Head of caudate nucleus (tissue), 42 donors: ENCODE results near the gene SART3.
A peak's percentile ranks its signal among the peaks of the same experiment; 100 is the strongest.
"Not testable (repeated sequence)": the region's sequence is repeated elsewhere in the genome, so short reads cannot be mapped to it uniquely, and the experiment has no call there.

Source experiments
- DNase-seq, 42 donors: peaks; one replicate each; pipeline versions ENCODE4 v3.0.0 to v3.0.0-alpha.2; 2020 to 2021; ENCODE audit warnings: mixed read lengths in 7 of 42
- intact Hi-C: fragments of 100-400 bp; cut with DNase I; formaldehyde crosslinking; loops from one replicate; pipeline ENCODE4 v1.15.0; 2022

The SART3 gene

DNA sequence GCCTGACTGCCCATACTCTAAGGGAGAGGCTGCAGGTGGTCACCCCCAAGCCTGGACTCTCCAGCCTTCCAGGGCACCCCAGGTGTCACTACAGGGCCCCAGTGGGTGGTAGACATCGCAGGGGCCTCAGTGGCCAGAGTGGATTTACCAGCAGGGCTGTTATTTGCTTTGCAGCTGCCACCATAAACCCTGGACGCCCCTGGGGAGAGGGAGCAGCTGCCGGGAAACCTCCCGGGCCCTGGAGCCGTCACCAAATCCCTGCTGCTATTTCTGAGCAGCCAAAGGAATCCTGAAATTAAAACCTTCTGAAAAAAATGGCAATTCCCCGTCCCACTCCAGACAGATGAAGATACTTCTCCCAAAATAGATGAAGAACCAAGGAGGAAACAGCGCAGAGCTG is 23.0 kb upstream of the SART3 start:
- intact Hi-C loops = no loop called here
- DNase-seq = no peak

DNA sequence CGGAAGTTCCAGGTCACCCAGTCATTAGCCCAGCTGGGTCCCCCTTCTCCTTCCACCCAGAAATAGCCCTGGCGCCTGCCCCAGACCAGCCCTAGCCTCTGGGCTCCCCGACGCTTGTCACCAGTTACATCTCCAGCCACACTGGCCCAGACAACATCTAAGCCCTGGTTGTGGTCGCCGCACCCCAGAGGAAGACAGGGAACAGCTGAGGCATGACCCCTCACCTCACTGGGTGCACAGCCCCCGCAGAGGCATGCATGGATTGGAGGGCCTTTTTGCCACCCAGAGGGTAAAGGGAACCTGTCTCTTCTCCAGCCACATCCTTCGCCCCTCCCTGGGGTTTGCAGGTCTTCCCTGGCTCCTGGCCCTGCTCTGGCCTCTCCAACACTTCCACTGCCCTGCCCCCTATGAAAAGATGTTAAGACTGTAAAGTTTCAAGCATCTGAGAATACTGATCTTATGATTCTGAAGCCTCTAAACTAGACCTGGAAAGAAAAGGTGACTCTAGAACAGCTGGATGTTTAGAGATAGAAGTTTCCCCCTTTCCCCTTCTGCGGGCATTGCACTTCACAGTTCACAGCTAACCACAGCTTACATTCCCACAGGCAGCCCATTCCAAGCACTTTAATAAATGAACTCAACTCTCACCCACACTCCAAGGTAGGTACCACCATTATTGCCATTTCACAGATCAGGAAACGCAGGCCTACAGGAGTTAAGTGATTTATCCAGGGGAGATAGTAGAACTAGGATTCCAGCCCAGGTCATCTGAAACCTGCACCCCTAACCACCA is 22.2 kb upstream of the SART3 start:
- intact Hi-C loops = no loop called here
- DNase-seq = no peak

- DNase-seq = no peak
- intact Hi-C loops = no loop called here
Measured at GRCh38 chr12:108582509-108582908, 21.5 kb upstream of the SART3 start.

- intact Hi-C loops = no loop called here
- no peak for DNase-seq
Measured at GRCh38 chr12:108581311-108582227, 20.6 kb upstream of the SART3 start.

- DNase-seq = no peak
- intact Hi-C loops = no loop called here
Measured at GRCh38 chr12:108580531-108580930, 19.6 kb upstream of the SART3 start.

GRCh38 chr12:108578813-108579212 is 17.8 kb upstream of the SART3 start:
- DNase-seq = no peak
- intact Hi-C loops = no loop called here

- intact Hi-C loops = no loop called here
- no peak for DNase-seq
Measured at GRCh38 chr12:108578264-108578663, 17.3 kb upstream of the SART3 start.

GRCh38 chr12:108577458-108577857 is 16.5 kb upstream of the SART3 start:
- intact Hi-C loops = no loop called here
- no peak for DNase-seq

DNA sequence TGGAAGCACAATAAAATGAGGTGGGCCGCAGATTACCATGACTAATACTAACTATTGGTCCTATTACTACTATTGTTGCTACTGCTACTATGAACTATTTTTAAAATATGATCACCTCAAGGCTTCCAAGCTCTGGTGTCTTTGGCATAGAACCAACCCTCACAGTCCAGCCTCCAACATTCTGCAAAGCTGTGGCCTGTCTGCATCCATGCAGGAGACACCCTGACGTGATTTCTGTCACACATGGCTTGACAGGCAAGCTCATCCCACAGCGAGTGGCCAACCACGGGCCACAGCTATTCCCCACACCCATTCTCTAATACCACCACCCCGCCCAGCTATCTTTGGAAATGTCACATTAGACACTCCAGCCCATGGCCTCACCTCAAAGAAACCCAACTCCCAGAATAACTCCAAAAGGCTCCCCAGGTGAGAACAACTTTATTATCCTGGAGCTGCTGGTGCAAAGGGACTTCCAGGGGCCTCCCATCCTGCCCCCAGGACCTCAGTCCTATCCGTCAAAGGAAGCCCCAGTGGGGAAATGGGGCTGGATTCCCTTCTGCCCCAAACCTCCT is 15.8 kb upstream of the SART3 start:
- intact Hi-C loops = no loop called here
- DNase-seq = no peak

- no peak for DNase-seq
- intact Hi-C loops = no loop called here
Measured at GRCh38 chr12:108575199-108575912, 14.4 kb upstream of the SART3 start.

DNA sequence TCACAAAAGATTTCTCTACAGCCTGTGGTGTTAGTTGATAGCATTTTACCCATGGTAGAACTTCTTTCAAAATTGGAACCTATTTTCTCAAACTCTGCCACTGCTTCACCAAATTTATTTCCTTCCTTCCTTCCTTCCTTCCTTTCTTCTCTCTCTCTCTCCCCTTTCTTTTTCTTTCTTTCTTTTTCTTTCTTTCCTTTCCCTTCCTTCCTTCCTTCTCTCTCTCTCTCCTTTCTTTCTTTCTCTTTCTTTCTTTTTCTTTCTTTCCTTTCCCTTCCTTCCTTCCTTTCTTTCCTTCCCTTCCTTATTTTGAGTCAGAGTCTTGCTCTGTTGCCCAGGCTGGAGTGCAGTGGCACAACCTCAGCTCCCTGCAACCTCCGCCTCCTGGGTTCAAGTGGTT is 13.3 kb upstream of the SART3 start:
- DNase-seq, intact Hi-C loops: not testable (repeated sequence)

- DNase-seq = no peak
- intact Hi-C loops = loop anchor here (2.0 kb wide), 1 partner anchor 43 kb away; no protein-coding TSS in a partner anchor
Measured at GRCh38 chr12:108573317-108573716, 12.3 kb upstream of the SART3 start.

DNA sequence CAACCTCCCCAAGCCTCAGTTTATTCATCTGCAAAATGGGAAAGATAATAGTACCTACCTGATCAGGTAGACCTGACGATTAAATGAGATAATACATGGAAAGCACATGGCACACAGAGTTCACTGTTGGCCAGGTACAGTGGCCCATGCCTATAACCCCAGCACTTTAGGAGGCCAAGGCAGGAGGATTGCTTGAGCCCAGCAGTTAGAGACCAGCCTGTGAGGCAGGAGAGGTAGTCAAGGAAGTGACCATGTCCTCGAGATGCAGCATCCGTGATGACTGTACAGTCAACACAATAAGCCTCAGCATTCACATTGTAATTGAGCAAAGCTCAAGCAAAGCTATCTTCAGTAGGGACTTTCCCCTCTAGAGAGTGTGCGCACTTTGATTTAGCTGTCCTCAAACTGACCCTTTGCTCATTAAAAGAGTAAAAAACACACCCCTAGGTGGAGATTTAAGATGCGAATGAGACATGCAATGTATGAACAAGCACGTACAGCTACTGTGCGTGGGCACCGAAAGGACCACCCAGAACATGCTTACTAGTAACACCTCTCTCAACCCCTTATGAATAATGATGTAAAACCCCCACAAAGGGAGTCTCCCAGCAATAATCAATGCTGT is 11.3 kb upstream of the SART3 start:
- intact Hi-C loops = loop anchor here (2.0 kb wide), 1 partner anchor 45 kb away; no protein-coding TSS in a partner anchor

DNA sequence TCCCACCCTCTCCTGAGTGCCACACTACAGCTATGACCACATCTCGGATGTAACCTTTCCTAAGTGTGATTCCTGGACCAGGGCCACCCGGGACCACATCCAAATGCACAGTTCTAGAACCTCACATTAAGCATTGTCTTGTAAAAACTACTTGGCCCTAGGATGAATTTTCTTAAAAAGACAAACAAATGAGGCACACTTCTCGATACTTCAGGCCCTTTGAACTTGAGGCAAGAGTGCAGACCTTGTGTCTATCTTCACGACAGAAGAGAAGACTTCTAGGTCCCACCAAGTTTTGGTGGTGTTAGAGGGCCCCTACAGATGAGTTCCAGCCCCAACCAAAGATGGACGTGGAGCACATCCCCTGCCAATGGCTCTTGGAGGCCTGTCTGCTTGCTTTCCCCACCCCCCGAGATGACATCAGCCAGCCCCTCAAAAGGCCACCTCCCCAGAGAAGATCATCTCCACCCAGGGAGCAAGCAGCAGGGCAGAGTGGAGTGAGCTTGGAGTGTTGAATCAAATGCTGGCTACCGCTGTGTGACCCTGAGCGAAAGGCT is 10.7 kb upstream of the SART3 start:
- no peak for DNase-seq
- intact Hi-C loops = loop anchor here (2.0 kb wide), 1 partner anchor 45 kb away; no protein-coding TSS in a partner anchor

More for the DNA sequence above, 11.3 kb upstream of the SART3 start:
- no peak for DNase-seq

GRCh38 chr12:108570743-108571608 is 10.0 kb upstream of the SART3 start:
- DNase-seq = peak in 2 of 42 donors; percentile 44 to 48
- intact Hi-C loops = no loop called here

DNA sequence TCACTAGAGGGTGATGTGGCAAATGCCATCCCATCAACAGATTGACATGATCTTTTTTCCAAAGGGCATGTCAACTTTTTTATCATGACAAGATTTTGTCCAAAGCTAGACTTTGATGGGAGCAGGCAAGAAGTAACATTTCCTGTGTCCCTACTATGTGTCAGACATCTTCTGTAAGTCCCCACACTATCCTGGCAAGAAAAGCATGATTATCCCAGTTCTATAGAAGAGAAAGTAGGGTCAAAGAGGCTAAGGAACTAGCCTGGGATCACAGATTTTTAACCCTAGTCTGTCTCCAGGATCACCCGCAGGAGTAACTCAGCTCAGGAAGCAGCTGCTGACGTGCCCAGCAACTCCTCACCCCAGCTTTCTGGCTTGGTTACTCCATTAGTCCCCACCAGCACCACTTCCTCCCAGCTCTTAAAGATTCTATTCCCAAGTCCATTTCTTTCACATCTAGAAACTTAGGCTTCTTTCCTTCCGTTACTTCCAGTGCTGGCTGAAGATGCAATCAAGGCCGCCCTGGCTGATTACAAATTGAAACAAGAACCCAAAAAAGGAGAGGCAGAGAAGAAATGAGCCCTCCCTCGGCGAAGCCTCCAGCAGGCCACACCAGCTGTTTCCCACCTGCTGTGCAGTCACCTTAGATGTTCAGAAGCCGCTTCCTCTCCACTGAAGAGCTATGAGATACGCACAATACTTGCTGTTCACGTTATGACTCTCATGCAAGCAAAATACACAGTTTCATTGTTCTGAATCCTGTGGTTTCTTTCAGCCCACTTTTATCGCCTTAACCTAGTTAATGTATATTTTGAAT is 7.6 kb upstream of the SART3 start:
- DNase-seq = peak in 1 of 42 donors; percentile 42
- intact Hi-C loops = loop anchor here (10.0 kb wide), 1 partner anchor 236 kb away; no protein-coding TSS in a partner anchor
